Left hindlimb (tissue), 1 donor: Measurements from ENCODE around the gene CACYBP.

Experiments
- DNase-seq: peaks from one replicate; pipeline ENCODE4 v3.0.0-alpha.2; 2018

Gene CACYBP

GRCh38 chr1:174999936-175000696 lies at the start of gene CACYBP:
Gene CACYBP (plus strand): TSS chr1:174999947. CDS start chr1:175000181, 234 bp downstream.
- no peak for DNase-seq

GRCh38 chr1:174953285-174954072 lies 46.3 kb upstream of the CACYBP start:
- DNase-seq = no peak

- DNase-seq = no peak
Measured at GRCh38 chr1:174954073-174954460, 45.7 kb upstream of the CACYBP start.

GRCh38 chr1:174954671-174955669 lies 44.8 kb upstream of the CACYBP start:
- no peak for DNase-seq

GRCh38 chr1:174956086-174956485 lies 43.7 kb upstream of the CACYBP start:
- no peak for DNase-seq

- no peak for DNase-seq
Measured at GRCh38 chr1:174956976-174957375, 42.8 kb upstream of the CACYBP start.

GRCh38 chr1:174957829-174958228 lies 41.9 kb upstream of the CACYBP start:
- DNase-seq = no peak

- no peak for DNase-seq
Measured at GRCh38 chr1:174958396-174958795, 41.4 kb upstream of the CACYBP start.

- no peak for DNase-seq
Measured at GRCh38 chr1:174960362-174960761, 39.4 kb upstream of the CACYBP start.

- no peak for DNase-seq
Measured at GRCh38 chr1:174963529-174964125, 36.1 kb upstream of the CACYBP start.

GRCh38 chr1:174964261-174964971 lies 35.3 kb upstream of the CACYBP start:
- no peak for DNase-seq

- no peak for DNase-seq
Measured at GRCh38 chr1:174964972-174965361, 34.8 kb upstream of the CACYBP start.

- DNase-seq = no peak
Measured at GRCh38 chr1:174965362-174966007, 34.3 kb upstream of the CACYBP start.

- DNase-seq = no peak
Measured at GRCh38 chr1:174966008-174966572, 33.7 kb upstream of the CACYBP start.

GRCh38 chr1:174967845-174968705 lies 31.7 kb upstream of the CACYBP start:
- no peak for DNase-seq

GRCh38 chr1:174968750-174969244 lies 30.9 kb upstream of the CACYBP start:
- no peak for DNase-seq

GRCh38 chr1:174969977-174970376 lies 29.8 kb upstream of the CACYBP start:
- DNase-seq = no peak

- no peak for DNase-seq
Measured at GRCh38 chr1:174971466-174971865, 28.3 kb upstream of the CACYBP start.

GRCh38 chr1:174971902-174972301 lies 27.8 kb upstream of the CACYBP start:
- no peak for DNase-seq

GRCh38 chr1:174974711-174975119 lies 25.0 kb upstream of the CACYBP start:
- no peak for DNase-seq
